GM21529 (cell line): ENCODE results near the gene DNAH14.
A peak's percentile ranks its signal among the peaks of the same experiment; 100 is the strongest.

Source experiments
- ATAC-seq: cut with Tn5 transposase; IDR thresholded peaks from one replicate; pipeline ENCODE4 v1.9.1; 2021; ENCODE audit not compliant: unreplicated experiment

Gene DNAH14

DNA sequence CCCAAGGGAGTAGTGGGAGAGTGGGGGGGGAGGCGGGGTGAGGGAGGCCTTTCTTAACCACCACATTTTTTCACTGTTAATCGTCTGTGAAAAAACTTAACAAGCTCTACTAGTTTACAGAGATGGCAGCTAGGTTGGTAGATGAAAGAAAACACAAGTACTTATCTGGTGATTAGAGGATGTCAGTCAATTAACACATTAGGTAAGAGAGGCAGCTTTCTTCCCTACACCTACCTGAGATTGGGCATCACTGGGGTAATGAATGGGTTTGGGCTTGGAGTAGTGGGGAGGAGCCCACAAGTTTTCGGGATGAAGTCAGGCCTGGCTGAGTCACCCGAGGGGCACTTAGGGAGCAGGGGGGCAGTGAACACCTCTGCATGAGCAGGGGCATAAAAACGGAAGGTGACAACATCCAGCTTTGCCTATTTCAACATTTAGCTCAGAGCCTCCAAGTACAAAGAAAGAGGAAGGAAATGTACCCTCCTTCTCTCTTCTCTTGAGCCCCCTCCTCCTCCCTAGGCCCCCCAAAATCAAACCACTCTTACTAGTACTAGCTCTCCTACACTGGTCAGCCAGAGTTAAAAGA, 495.8 kb downstream of the DNAH14 start:
- no peak for ATAC-seq

DNA sequence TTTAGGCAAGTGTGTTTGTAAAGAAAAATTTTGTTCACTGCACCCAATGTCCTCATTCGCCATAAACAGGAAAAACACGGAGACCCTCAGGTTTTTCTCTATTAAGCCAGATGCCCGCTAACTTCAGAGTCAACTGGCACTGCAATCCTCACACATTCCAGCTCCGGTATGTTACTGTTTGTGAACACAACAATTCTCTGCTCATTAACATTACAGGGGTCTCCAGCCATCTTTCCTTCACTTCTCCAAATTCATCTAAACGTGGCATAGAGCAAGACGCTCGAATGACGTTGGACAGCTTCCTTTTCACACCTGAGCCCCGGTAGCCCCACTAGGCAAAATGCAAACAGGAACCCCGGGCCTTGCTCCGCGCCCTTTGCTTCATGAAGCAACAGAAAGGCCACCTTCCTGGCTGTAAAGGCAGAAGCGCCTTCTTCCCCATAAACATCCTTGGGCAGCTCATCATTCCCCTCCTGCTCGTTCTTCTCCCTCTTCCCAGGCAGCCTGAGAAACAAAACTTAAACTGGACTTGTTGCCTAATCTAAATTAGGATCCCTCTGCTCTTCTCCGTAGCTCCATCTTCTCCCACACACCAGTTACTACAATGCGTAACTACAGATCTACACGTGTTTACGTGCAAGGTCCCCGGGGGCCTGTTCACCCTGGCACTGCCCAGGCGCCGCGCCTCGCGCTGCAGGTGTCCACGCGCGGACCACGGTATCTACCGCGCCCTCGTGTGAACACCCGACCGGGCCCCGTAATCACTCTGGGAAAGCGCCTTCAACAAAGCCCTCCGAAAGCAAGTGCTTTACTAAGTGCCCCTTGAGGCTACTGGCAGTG, 497.1 kb downstream of the DNAH14 start:
- no peak for ATAC-seq

DNA sequence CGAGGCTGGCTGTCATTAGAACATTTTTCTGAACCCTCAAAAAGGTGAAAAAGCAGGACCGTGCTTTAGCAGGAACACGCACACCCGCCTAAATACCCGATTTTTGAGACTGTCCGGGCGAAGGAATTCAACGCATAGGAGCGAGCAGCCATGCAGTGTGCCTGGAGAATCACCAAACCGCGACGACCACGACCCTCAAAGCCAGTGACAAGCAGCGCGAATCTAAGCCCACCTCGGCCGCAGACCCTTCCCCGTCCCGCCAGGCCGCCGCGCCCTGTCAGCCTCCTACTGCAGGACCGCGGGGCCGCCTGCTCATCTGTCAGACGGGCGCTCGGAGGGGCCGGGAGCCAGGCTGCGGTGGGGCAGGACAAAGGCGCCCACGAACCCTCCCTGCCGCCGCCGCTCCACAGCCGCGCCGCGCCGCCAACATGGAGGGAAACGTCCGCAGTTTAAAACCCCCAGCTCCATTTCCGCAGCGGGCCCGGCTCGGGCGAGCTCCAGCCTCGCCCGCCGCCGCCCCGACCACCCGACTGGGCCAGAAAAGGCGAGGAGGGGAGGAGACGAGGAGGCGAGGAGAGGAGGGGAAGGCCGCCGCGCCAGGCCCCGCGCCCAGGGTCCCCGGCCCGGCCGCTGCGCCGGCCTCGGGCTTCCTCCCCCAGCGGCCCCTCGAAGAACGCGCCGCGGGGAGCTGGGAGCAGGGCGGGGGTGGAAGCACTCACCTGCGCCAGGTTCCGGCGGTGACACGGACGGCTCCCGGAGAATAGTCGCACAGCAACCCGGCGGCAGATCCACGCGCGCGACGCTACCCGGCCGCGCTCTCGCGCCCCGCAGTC, 498.0 kb downstream of the DNAH14 start, which contains the start of gene LBR:
Gene LBR (minus strand): TSS at position 804 of the 833 bp plus-strand sequence. CDS start 3,963 bp downstream, outside the sequence.
- ATAC-seq = peak; percentile 28

DNA sequence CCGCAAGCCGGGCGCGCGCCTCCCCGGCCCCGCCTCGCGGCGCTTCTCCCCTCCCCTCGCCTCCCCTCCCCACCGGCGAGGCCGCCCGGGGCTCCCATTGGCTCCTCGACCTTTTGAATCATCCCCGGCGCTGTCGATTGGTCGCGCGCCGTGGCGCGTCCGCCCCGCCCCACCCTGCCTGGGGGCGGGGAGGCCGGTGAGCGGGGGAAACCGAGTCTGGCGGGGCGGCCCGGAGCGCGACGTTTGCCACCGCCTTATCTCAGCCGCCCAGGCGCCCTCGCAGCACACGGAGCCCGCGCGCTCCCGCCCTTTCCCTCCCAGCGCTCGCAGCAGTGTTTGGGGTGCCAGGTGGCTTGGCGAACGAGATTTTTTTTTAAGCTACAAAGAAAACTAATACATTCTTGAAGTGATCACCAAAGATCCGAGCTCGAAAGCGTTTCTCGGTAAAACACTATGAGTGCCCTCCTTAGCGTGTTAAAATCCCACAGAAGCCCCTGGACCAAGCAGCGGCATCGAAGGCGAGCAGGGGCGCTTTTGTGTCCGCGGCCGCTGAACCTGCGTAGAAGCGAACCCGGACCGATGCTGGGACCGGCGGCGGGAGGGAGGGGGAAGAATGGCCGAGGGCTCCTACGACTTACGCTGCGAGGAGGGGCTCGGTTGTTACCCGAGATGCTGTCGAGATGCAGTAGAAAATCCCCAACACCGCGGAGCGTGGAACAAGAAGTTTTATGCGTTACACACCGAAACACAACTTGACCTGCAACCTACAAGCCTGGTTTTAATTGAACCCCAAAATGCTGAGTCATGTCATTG, 498.8 kb downstream of the DNAH14 start:
- ATAC-seq = peak; percentile 86

DNA sequence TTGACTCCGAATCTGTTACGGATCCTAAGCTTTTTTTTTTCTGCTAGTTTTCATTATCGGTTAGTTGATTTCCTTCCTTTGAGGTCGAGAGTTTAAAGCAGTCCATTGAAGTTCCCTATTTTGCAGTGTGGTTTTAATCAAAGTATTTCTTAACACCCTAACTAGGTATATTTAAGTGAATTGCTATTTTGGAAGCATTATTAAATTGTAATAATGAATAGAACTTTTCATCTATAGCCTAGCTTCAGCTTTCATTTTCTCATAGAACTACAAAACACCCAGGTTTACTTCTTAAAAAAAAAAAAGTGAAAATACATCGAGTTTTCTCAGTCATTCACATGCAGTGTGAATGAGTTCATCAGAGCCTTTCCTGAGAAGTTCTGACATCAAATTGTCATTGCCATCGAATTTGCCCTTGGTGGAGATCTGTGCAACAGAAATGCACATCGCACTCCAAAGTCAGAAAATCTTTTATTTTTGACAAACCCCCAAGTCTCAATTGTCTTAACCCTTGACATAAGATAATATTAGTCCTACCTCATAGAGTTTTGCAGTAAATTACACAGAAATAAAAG, 499.5 kb downstream of the DNAH14 start:
- ATAC-seq = no peak

DNA sequence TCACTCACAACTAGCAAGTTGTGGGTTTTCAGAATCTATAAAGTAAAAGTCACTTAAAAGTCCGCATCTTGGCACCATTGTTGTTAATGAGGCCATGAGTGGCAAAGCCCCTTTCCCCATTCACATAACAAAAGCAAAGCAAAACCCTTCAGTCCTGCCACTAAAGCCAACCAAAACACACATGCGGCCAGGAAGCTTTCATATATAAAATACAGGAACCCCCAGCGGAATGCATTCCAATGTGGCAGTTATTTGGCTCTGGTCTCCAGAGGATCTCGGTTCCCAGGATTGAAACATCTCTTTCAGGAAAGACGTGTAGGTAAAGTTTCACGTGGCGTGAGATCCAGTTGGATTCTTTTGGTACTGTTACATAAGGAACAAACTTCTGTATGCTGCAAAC, 500.8 kb downstream of the DNAH14 start:
- ATAC-seq = no peak

DNA sequence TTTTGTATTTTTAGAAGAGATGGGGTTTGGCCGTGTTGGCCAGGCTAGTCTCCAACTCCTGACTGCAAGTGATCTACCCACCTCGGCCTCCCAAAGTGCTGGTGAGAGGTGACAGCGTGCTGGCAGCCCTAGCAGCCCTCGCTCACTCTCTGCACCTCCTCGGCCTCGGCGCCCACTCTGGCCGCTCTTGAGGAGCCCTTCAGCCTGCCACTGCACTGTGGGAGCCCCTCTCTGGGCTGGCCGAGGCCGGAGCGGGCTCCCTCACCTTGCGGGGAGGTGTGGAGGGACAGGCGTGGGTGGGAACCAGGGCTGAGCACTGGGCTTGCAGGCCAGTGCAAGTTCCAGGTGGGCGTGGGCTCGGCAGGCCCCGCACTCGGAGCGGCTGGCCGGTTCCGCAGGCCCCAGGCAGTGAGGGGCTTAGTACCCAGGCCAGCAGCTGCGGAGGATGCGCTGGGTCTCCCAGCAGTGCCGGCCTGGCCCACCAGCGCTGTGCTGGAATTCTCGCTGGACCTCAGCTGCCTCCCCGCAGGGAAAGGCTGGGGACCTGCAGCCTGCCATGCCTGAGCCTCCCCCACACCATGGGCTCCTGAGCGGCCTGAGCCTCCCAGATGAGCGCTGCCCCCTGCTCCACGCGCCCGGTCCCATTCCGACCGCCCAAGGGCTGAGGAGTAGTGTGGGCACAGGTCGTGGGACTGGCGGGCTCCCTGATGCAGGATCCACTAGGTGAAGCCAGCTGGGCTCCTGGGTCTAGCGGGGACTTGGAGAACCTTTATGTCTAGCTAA, 501.8 kb downstream of the DNAH14 start:
- no peak for ATAC-seq

DNA sequence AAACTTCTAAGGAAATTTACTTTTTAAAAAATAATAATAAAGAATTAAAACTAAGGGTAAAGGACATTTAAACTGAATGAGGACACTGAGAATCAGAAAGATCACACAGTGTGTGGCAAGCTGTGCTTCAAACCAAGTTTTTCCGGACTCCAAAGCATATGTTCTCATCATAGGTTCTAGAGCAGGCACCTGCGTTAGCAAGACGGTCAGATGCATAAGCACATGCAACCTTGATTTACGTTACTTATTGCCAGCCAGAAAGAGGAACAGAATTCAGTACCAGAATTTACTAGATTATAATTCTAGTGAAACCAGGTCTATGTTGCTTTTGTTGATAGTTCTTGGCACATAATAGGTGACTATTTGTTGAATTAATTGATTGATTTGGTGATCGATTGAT, 504.6 kb downstream of the DNAH14 start:
- ATAC-seq = no peak

DNA sequence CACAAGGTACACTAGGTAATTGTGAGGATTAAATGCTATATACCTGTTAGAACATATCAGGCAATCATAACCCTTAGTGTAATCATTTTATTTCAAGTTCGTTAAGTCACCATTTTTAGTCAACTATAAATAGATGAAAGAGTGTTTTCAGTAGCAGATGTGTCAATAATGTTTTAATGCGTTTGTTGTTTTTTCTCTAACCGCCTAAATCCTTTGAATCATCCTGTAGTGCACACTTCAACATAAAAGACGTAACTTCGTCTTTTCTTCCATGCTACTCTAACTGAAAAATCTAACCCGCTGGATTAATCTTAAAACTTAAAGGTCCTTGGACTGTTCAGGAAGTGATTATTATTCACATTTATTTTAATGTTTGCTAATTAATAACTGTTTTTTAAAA, 505.6 kb downstream of the DNAH14 start:
- ATAC-seq = no peak

DNA sequence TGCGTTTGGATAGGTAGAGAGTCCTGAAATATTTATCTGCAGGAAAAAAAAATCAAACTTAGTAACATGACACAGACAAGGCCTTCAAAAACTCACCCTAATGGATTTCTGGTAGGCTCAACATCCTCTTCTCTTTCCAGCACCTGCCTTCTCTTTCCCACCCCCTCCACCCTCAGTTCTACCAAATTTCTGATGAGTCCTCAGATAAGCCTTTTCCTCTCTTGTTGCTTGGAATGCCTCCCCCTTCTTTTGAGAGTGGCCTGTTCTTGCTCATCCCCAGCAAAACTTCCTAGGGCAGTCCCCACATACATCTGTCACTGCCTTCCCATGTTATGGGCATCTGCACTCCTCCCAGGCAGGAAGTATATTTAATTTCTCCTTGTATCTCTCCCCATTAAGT, 506.0 kb downstream of the DNAH14 start:
- ATAC-seq = peak; percentile 25

DNA sequence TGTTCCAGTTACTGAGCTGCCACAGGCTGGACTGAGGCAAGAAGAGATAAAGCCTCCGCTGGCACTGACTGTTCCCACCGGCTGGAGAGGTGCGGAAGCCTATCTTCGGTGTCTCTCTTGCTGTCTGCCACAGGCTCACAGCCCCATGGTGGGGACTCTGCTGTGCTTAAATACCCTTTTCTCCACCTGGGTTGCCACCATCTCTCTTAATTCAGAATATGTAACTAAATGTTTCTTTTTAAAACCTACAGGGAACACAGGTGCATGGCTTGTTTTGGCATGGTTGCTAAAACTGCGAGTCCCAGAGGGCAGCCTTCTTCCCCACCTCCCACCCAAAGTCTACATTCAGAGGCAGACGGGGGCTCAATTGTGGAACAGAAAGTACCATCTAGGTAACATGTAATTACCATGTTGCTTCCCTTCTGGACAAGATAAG, 506.5 kb downstream of the DNAH14 start:
- ATAC-seq = peak; percentile 71

DNA sequence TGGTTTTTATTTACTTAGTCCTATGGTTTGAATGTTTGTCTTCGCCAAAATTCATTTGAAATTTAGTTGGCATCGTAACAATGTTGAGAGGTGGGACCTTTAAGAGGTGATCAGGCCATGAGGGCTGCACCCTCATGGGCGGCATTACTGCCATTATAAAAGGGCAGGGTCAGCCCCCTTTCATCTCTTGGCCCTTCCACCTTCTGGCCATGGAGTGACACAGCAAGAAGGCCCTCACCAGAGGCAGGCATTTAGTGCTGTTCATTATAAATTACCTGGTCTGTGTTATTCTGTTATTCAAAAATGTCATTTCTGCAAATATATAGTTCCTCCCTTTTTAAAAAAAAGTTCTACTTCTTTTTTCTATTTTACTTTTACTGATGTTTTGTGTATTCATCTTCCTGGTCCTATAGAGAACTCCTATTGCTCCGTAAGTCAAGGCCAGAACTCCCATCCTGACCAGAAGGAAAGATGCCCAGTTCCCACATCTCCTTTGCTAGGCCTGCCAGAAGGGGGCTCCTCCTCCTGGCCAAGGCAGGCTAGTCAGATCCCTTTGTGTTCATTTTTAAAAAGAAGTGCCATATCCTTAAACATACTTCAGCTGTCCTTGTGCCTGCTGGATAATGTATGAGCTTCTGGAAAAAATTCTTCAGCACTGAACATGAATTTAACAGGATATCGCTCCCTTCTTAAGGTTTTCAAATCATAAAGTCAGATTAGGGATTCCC, 508.4 kb downstream of the DNAH14 start:
- no peak for ATAC-seq

DNA sequence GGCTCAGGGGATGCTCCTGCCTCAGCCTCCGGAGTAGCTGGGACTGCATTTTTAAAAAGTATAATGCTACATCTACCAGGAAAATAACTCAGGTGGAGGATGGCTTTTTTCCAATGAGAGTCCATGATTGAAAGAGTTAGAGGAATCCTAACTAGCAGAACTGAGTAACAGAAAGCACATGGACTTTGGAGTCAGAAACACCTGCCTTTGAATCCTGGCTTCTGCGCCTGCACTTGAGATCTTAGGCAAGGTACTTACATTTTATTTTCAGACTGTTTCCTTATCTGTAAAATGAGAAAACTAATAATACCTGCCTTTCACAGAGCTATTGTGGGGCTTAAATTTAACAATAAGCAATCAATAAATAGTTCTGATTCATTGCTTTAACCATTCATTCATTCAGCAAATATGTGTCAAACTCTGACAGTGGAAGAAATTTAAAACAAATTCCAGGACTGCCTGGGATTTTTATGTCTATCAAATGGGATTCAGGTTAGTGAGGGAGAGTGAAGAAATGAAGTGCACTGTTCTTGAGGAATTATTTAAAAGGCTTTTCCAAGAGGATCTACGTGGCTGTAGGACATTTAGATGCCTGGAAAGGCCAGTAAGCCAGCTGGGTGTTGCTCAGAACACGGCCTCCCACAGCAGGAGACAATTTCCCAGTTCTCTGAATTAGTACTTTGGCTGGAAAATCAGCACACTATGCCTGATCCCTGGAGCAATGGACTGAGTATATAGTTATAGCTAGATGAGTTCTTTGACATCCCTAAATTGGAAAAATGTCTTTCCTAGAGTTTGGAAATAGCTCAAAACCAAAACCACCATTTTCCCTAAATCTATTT, 511.1 kb downstream of the DNAH14 start:
- ATAC-seq = no peak

DNA sequence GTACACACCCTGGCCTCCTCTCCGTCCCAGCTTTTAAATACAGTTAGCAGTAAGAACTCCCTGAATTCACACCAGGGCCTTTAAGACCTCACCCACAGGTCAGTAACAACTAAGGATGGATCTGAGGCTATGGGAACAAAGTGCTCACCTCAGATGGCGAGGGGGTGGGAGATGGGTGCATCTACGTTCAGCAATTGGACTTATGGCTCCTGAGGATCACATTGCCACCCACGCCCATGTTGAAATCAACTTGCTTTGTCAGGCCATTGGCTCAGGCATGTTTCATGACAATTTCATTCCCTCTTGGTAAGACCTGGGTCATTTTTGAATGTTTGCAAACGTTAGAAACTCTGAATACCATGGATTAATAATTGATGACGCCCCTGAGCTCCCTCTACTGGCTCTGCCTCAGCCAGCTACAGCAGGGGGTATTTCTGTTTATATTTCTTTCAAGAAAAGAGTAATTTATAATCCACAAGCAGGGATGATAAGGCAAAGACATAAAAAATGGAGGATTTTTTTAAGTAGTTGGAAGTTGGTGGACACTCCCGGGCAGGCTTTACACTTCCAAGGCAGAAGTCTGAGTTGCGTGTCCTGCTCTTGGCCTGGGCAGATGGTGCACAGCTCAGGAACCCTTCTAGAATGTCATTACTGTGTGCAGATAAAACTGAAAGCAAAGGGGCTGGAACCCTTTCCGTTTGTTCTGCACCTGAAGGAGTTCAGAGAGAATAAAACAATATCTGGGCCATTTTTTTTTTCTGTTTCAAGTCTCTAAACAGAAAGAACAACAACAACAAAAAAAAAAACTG, 512.0 kb downstream of the DNAH14 start:
- ATAC-seq = peak; percentile 28

DNA sequence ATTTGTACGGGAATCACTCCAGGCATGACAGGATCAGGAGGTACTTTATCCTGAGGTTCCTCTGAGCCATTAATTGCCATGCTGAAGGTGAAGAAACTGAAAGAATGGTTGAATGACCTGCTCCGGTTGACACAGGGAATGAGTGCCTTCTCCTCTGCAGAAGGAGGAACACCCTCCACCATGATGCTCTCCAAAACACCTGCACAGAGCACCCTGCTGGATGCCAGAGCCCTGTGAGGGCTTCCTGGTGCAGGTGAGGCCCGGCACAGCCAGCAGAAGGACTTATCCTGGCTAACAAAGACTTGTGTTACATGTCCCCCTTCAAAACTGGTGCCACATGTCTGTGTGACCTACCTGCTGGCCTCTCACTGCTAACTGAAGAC, 512.6 kb downstream of the DNAH14 start:
- no peak for ATAC-seq

DNA sequence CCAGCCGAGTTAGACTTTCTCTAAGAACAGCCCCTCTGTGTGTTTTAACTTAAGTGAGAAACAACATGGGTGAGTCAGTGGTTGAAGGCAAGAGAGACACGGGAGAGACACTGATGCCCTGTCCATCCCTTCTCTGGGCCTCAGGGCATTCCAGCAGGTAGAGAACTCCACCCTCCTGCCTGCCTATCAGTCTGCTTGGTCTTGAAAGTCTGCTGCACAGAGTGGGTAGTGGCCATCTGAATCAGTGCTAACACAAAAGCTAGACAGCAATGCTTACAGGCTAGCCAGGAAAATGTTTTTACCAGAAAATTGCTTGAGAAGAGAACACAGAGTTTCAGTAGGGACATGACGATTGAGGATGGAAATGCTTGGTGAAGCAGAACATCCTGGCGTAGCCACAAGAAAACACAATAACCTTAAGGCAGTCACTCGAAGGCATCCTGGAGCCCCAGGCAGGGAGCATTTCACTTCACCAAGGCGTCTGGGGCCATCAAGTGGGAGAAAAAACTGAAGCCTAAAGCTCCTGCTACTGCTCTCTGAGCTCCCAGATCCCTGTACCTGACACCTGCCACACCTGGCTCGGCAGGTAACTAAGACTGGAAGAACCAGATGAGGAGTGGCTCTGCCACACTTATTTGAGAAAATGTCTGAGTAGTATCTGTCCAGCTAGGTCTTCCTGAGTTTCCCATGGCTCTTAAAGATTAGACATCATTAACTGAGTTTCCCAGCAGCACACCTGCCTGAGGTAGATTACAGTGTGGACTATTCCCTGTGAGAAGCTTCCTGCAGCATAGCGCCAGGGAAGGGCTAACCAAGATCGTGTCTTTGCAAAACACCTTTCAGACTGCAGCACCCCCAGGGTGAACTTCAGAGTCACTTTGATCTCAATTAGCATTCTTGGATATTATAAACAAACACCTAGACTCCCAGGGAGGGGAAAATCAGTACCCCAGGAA, 516.4 kb downstream of the DNAH14 start:
- ATAC-seq = no peak
